HFF-Myc (cell line): ENCODE data around the gene CETP.
A peak's percentile ranks its signal among the peaks of the same experiment; 100 is the strongest.
"Not testable (repeated sequence)": the region's sequence is repeated elsewhere in the genome, so short reads cannot be mapped to it uniquely, and the experiment has no call there.

Experiments
- DNase-seq: peaks from one replicate; pipeline ENCODE4 v3.0.0-alpha.2; 2011; ENCODE audit warnings: low read depth; ENCODE audit errors: extremely low read depth
- H3K4me3 ChIP-seq: replicated peaks from 2 replicates; pipeline ENCODE4 v1.5.1; 2011; ENCODE audit warnings: low read depth, mild to moderate bottlenecking, control low read depth, low read length
- CTCF ChIP-seq: IDR thresholded peaks from 2 replicates; pipeline ENCODE4 v1.5.1; 2012; ENCODE audit warnings: mild to moderate bottlenecking, low read depth, low read length, control low read depth; ENCODE audit errors: missing control alignments

CETP gene

GRCh38 chr16:56987692-56988091, 25.9 kb downstream of the CETP start:
- no peak overlapping the region for H3K4me3 ChIP-seq
- no peak for TF ChIP-seq CTCF
- DNase-seq, result no peak

- no peak for TF ChIP-seq CTCF
- H3K4me3 ChIP-seq, result peak overlapping the region; percentile 74
- DNase-seq, result no peak
Observed at GRCh38 chr16:56988161-56988947, 26.6 kb downstream of the CETP start.

DNA sequence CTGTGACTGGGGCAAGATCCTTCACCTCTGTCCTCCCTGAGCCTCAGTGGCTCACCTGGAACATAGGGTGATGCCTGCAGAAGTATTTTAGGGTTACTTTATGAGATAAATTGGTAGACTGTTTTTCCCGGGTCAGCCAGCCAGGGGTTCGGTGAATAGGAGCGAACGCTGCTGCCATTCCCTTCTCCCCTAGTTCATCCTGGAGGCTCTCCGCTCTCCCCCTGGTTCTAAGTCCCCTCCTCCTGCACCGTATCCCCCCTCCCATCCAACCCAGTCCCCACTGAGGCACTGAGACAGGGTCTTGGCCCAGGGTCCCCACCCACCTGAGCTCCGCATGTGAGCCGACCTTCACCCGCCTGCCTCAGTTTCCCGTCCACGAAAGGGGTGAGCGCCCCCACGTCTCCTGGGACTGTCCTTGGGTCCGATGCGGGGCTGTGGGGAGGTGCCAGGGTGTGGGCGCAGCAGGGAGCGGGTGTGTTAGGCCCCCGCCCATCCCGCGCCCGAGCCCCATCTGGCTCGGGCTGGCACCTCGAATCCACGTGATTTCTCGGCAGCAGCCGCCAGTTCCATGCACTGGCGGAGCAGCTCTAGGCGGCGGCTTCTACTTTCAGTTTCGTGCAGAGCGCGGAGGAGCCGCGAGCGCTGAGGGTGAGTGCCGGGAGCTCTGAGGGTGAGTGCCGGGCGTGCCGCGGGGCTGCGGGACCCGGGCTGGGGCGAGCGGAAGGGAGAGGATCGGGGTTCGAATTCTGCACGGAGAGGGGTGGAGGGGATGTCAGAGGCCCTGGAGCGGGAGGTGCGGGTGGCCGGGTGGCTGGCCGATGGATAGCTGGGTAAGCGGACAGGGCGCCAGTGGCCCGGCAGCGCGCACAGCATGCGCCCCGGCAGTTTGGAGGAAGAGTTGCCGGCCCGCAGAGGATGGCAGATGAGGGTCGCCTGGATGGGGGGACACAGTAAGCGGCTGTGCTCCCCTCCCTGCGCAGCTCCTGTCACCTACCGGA, 27.5 kb downstream of the CETP start, which contains the start of gene NLRC5:
Gene NLRC5, plus strand, starts transcription at position 610 of the 998 bp plus-strand sequence. CDS start 31,156 bp downstream, outside the sequence.
- H3K4me3 ChIP-seq, result peak within 1 kb of the TSS; percentile 74
- DNase-seq, result no peak
- no peak for TF ChIP-seq CTCF

DNA sequence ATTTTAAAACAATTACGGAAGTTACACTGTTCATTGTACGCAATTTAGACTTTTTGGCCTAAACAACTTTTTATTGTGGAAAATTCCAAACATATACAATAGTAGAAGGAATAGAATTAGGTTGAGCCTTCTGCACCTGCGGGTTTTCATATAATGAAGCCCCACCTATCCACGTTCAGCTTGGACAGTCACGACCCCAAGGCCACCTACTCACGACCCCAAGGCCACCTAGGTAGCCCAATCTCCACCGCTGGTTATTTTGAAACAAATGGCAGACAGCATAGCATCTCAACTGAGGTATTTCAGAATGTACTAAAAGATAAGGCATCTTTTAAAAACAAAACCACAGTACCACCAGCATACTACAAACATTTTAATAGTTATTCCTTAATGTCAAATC, 28.2 kb downstream of the CETP start:
- DNase-seq, result no peak
- H3K4me3 ChIP-seq, result peak overlapping the region; percentile 74
- TF ChIP-seq CTCF, result no peak

GRCh38 chr16:56990407-56991286, 28.9 kb downstream of the CETP start:
- no peak for DNase-seq
- no peak for TF ChIP-seq CTCF
- H3K4me3 ChIP-seq, result peak overlapping the region; percentile 74

- DNase-seq, H3K4me3 ChIP-seq: not testable (repeated sequence)
Observed at GRCh38 chr16:56992431-56992830, 30.7 kb downstream of the CETP start.
